ENCODE data around the gene TBX3. TPM values are rescaled to one million over a fixed set of nuclear protein-coding genes. Genes with fewer than 3 reads are reported as not detected.

TBX3 gene
- total and polyA plus RNA-seq, 10 of the 15 experiments (the other 5 are each of a cell fraction or from before 2014, with no cell fraction given), result 0.04 to 0.28 (median 0.08) TPM; not detected in 7

DNA sequence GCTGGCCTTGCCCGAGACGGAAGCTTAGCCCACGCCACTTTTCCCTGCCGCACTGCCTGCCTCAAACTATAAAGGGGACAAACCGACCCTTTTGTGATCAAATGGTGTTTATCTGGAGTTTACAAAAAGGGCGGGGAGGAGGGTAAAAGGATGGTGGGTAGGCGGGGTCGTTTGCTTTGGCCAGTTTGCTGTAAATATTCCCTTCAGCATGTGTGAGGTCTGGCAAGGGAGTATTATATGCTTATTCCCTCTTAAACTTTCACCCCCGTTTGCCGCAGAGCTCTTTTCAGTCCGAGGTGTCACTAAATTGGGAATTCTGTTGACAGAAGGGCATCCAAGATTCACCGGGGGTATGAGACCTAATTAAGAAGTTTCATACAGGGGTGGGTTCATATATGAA lies 3.8 kb upstream of the TBX3 start:
- Histone ChIP-seq H3K79me2 (ENCODE audit: control insufficient read depth, insufficient read depth, low read length) (no peaks in the 10 kb centered on the region), H3K4me2 (ENCODE audit: control insufficient read depth, insufficient read depth) (no peak overlapping the region), H3K4me1 (ENCODE audit: control insufficient read depth, insufficient read depth, low read length) (no peaks in the 10 kb centered on the region), H3K36me3 (ENCODE audit: control insufficient read depth in 2 of 2, insufficient read depth in 2 of 2, low read length in 1 of 2) (no peaks in the 10 kb centered on the region), H3K9me3 (replicated peaks; ENCODE audit: control insufficient read depth, insufficient read depth, low read length) (peaks cover 1% of the 10 kb centered on the region; the same call in 1 of the 3 replicates), H4K20me1 (ENCODE audit: control insufficient read depth, insufficient read depth) (no peaks in the 10 kb centered on the region), H3K9ac (ENCODE audit: control insufficient read depth, insufficient read depth, low read length) (no peak overlapping the region), H3K4me3 (no peak overlapping the region), H3K27me3 (replicated peaks in 1 of 2; ENCODE audit: control insufficient read depth in 2 of 2, insufficient read depth in 2 of 2, low read length in 1 of 2) (peaks cover 2 to 23% of the 10 kb centered on the region in 2 experiments), H3K27ac (ENCODE audit: control insufficient read depth, insufficient read depth) (no peak overlapping the region), H2AFZ (ENCODE audit: control insufficient read depth, low read depth, low read length) (no peak overlapping the region)
- ChIA-PET SMC1A (ENCODE audit: uncharacterized antibody, unreplicated experiment) (interaction anchor here (0.5 to 0.6 kb wide), 2 partner anchors 66 to 1897 kb away, joined by 3 read pairs; no protein-coding TSS in a partner anchor), CTCF (no interaction called here), RAD21 (ENCODE audit: unreplicated experiment) (no interaction called here), POLR2A (no interaction called here)
- in situ Hi-C loops (cut with MboI) (no loop called here), intact Hi-C loops (cut with micrococcal nuclease; ENCODE audit: unreplicated experiment) (no loop called here)
- BruUV-seq (replicated peaks), result no TSS peak
- TF ChIP-seq, protein P1, sequence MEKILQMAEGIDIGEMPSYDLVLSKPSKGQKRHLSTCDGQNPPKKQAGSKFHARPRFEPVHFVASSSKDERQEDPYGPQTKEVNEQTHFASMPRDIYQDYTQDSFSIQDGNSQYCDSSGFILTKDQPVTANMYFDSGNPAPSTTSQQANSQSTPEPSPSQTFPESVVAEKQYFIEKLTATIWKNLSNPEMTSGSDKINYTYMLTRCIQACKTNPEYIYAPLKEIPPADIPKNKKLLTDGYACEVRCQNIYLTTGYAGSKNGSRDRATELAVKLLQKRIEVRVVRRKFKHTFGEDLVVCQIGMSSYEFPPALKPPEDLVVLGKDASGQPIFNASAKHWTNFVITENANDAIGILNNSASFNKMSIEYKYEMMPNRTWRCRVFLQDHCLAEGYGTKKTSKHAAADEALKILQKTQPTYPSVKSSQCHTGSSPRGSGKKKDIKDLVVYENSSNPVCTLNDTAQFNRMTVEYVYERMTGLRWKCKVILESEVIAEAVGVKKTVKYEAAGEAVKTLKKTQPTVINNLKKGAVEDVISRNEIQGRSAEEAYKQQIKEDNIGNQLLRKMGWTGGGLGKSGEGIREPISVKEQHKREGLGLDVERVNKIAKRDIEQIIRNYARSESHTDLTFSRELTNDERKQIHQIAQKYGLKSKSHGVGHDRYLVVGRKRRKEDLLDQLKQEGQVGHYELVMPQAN (conservative IDR thresholded peaks at IDR 0.05), result no peak
- TF ChIP-seq NFIC (IDR thresholded peaks at IDR 0.05; ENCODE audit: low read depth, low read length) (no peak), TBL1XR1 (IDR thresholded peaks at IDR 0.05; ENCODE audit: low read depth, low read length) (no peak), EZH2 (IDR thresholded peaks at IDR 0.05; ENCODE audit: borderline replicate concordance, control insufficient read depth, low read depth, low read length) (no peak), SMARCA5 (IDR thresholded peaks at IDR 0.05) (no peak)
- TF ChIP-seq, protein P2, sequence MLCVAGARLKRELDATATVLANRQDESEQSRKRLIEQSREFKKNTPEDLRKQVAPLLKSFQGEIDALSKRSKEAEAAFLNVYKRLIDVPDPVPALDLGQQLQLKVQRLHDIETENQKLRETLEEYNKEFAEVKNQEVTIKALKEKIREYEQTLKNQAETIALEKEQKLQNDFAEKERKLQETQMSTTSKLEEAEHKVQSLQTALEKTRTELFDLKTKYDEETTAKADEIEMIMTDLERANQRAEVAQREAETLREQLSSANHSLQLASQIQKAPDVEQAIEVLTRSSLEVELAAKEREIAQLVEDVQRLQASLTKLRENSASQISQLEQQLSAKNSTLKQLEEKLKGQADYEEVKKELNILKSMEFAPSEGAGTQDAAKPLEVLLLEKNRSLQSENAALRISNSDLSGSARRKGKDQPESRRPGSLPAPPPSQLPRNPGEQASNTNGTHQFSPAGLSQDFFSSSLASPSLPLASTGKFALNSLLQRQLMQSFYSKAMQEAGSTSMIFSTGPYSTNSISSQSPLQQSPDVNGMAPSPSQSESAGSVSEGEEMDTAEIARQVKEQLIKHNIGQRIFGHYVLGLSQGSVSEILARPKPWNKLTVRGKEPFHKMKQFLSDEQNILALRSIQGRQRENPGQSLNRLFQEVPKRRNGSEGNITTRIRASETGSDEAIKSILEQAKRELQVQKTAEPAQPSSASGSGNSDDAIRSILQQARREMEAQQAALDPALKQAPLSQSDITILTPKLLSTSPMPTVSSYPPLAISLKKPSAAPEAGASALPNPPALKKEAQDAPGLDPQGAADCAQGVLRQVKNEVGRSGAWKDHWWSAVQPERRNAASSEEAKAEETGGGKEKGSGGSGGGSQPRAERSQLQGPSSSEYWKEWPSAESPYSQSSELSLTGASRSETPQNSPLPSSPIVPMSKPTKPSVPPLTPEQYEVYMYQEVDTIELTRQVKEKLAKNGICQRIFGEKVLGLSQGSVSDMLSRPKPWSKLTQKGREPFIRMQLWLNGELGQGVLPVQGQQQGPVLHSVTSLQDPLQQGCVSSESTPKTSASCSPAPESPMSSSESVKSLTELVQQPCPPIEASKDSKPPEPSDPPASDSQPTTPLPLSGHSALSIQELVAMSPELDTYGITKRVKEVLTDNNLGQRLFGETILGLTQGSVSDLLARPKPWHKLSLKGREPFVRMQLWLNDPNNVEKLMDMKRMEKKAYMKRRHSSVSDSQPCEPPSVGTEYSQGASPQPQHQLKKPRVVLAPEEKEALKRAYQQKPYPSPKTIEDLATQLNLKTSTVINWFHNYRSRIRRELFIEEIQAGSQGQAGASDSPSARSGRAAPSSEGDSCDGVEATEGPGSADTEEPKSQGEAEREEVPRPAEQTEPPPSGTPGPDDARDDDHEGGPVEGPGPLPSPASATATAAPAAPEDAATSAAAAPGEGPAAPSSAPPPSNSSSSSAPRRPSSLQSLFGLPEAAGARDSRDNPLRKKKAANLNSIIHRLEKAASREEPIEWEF (IDR thresholded peaks at IDR 0.05; ENCODE audit: insufficient replicate concordance, low read depth, low read length), result no peak
- FAIRE-seq (no peak), DNase-seq (ENCODE audit: low read depth, low spot score) (no peak), ATAC-seq (no peak)
- 22% methylated on average over 12 of the region's 12 CpGs for WGBS (ENCODE audit: insufficient coverage, insufficient replicate concordance, low lambda C conversion rate, missing lambda C conversion rate)
